HepG2 (cell line): ENCODE results near the gene DCPS. TPM values are rescaled to one million over a fixed set of nuclear protein-coding genes. Genes with fewer than 3 reads are reported as not detected.

Experiments
- AGO2 ChIP-seq: fragments of 200-400 bp; formaldehyde crosslinking; optimal IDR thresholded peaks from 2 replicates; pipeline ENCODE3; 2017; ENCODE audit warnings: mild to moderate bottlenecking, low read depth, low read length, moderate library complexity
- CERS6 ChIP-seq: sonication (generic); formaldehyde crosslinking; IDR thresholded peaks from 2 replicates; pipeline ENCODE4 v1.5.0; 2020; ENCODE audit warnings: missing genetic modification reagents
- DNMT1 ChIP-seq: sonication (generic); formaldehyde crosslinking; IDR thresholded peaks from 2 replicates; pipeline ENCODE4 v1.5.1; 2020; ENCODE audit warnings: mild to moderate bottlenecking, missing genetic modification reagents
- ELF4 ChIP-seq: sonication (generic); formaldehyde crosslinking; IDR thresholded peaks from 2 replicates; pipeline ENCODE4 v1.5.0; 2020; ENCODE audit warnings: missing genetic modification reagents, mild to moderate bottlenecking, moderate library complexity, borderline replicate concordance
- FOXA1 ChIP-seq, 2 experiments: fragments of 450-650 bp in 1 of 2; sonication (generic) in 1 of 2; formaldehyde crosslinking in 1 of 2; IDR thresholded peaks; 2 replicates each; pipeline versions ENCODE4 v1.4.0 to v1.6.1; 2016 to 2020; ENCODE audit warnings: missing genetic modification reagents in 1 of 2
- FOXO1 ChIP-seq: sonication (generic); formaldehyde crosslinking; IDR thresholded peaks from 2 replicates; pipeline ENCODE4 v1.4.0; 2020; ENCODE audit warnings: missing genetic modification reagents
- MED1 ChIP-seq: sonication (generic); formaldehyde crosslinking; IDR thresholded peaks from 2 replicates; pipeline ENCODE4 v1.4.0; 2020; ENCODE audit warnings: missing genetic modification reagents
- PRDM10 ChIP-seq: sonication (generic); formaldehyde crosslinking; IDR thresholded peaks from 2 replicates; pipeline ENCODE4 v1.4.0; 2020; ENCODE audit warnings: low read depth, missing genetic modification reagents
- PRPF4 ChIP-seq: fragments of 200-400 bp; formaldehyde crosslinking; IDR thresholded peaks from 2 replicates; pipeline ENCODE4 v1.6.1; 2016; ENCODE audit warnings: low read length, low read depth; ENCODE audit not compliant: poor library complexity, severe bottlenecking
- SMYD3 ChIP-seq: sonication (generic); formaldehyde crosslinking; IDR thresholded peaks from 2 replicates; pipeline ENCODE4 v1.8.1; 2023; ENCODE audit warnings: mild to moderate bottlenecking, missing genetic modification reagents
- SOX13 ChIP-seq, 3 experiments: fragments of 450-650 bp in 1 of 3; sonication (generic) in 1 of 3; formaldehyde crosslinking in 1 of 3; IDR thresholded peaks in 2 of 3; conservative IDR thresholded peaks in 1 of 3; 2 replicates each; pipeline versions ENCODE4 v1.5.0 to v1.6.1; 2016 to 2020; ENCODE audit warnings: antibody characterized with exemption in 1 of 3, mild to moderate bottlenecking in 1 of 3, missing compliant biosample characterization in 1 of 3, missing genetic modification reagents in 1 of 3, moderate library complexity in 1 of 3
- SOX6 ChIP-seq, 2 experiments: fragments of 450-650 bp in 1 of 2; sonication (generic) in 1 of 2; formaldehyde crosslinking in 1 of 2; IDR thresholded peaks; 2 replicates each; pipeline versions ENCODE4 v1.4.0 to v1.6.1; 2017 to 2020; ENCODE audit warnings: antibody characterized with exemption in 1 of 2, mild to moderate bottlenecking in 1 of 2, missing genetic modification reagents in 1 of 2
- U2AF1 ChIP-seq: fragments of 200-400 bp; formaldehyde crosslinking; optimal IDR thresholded peaks from 2 replicates; pipeline ENCODE3; 2017; ENCODE audit warnings: mild to moderate bottlenecking, low read depth, low read length
- ZNF232 ChIP-seq: sonication (generic); formaldehyde crosslinking; IDR thresholded peaks from 2 replicates; pipeline ENCODE4 v1.4.0; 2020; ENCODE audit warnings: missing genetic modification reagents, borderline replicate concordance
- ZNF282 ChIP-seq: fragments of 450-650 bp; IDR thresholded peaks from 2 replicates; pipeline ENCODE4 v1.6.1; 2018; ENCODE audit not compliant: partially characterized antibody
- ZNF724P ChIP-seq: sonication (generic); formaldehyde crosslinking; IDR thresholded peaks from 2 replicates; pipeline ENCODE4 v1.8.0; 2022; ENCODE audit warnings: missing genetic modification reagents, borderline replicate concordance
- polyA plus RNA-seq, 8 experiments: library from polyadenylated mRNA; depleted of rRNA in 3 of 8; stranded (reverse) in 7 of 8; unstranded in 1 of 8; fragments of >200 nt; fragmentation: Illumina TruSeq in 4 of 8; extraction: Trizol in 4 of 8; gene quantifications; 2 replicates each; pipeline versions ENCODE4 v1.2.1 to v1.2.3, GENCODE V29; 2011 to 2016; ENCODE audit warnings: low read depth in 4 of 8, missing spikeins in 1 of 8, mixed read lengths in 1 of 8; ENCODE audit not compliant: insufficient read depth in 1 of 8
- total RNA-seq, 5 experiments: library from RNA; depleted of rRNA; stranded (reverse); fragments of >200 nt; fragmentation: Illumina TruSeq; extraction: Trizol; gene quantifications; 2 replicates each; pipeline ENCODE4 v1.2.3, GENCODE V29; 2016; ENCODE audit warnings: low read depth in 1 of 5
- TF ChIP-seq, protein P1 (sequence below): IDR thresholded peaks from 2 replicates; pipeline ENCODE4 v1.6.1; 2018; ENCODE audit warnings: missing genetic modification reagents
- TF ChIP-seq, protein P2 (sequence below): sonication (generic); formaldehyde crosslinking; IDR thresholded peaks from 2 replicates; pipeline ENCODE4 v1.5.0; 2020; ENCODE audit warnings: mild to moderate bottlenecking, missing genetic modification reagents

The DCPS gene
- total and polyA plus RNA-seq, 2 of the 13 experiments (the other 11 are each of a cell fraction or from before 2014, with no cell fraction given): 21.9 to 22.5 TPM

DNA sequence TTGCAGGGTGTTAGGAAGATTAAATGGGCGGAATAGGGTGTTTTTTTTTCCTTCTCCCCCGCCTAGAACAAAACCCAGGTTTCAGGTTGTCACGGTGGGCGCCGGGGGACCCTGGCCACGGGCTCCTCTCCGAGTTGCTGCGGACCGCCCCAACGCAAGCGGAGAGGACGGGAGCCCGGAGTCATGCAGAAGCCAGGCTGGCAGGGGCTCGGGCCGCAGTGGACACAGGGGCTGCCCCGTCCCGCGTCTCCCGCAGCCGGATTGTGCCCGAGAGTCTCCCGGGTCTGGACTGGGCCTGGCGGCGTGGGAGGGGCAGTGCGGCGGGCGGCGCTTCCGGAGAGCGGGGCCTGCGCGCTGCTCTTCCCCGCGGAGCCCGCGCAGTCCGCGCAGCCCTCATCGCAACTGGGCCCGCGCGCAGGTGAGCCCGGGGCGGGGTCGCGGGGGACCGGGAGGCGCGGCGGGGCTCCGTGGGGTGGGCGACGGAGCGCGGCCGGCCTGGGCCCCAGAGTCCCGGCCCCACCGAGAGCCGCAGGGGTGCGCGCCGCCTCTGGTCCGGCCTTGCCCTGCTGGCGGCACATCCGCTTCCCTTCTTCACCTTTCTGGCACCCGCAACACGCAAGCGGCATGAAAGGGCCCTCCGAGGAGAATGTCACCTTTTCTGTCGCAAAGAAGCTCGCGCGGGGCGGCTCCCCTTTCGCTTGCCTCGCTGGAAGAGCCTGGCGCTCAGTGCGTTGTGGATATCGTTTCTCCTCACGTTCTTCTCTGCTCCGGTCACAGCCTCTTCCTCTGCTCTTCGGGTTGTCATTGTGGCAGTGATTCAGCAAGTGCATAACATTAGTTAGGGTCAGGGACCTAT, 20.9 kb upstream of the DCPS start, which contains the start of gene TIRAP (continued):
- TF ChIP-seq ZNF724P (CRISPR knock-in tag) (peak; percentile 81; the same call in 1 of the 2 replicates), SMYD3 (CRISPR knock-in tag) (0 out of 2 replicates have a peak, but pooled peaks have one; percentile 54), ZNF282 (no peak), PRPF4 (no peak), ELF4 (CRISPR knock-in tag) (no peak; the same call in 1 of the 2 replicates), SOX6 (IDR thresholded peaks at IDR 0.05) (no peak), SOX6 (CRISPR knock-in tag; IDR thresholded peaks at IDR 0.05) (no peak), FOXO1 (CRISPR knock-in tag) (0 out of 2 replicates have a peak, but pooled peaks have one; percentile 24), AGO2 (peak; percentile 46), MED1 (CRISPR knock-in tag) (peak; percentile 57), DNMT1 (CRISPR knock-in tag) (0 out of 2 replicates have a peak, but pooled peaks have one; percentile 29), U2AF1 (no peak), PRDM10 (CRISPR knock-in tag) (0 out of 2 replicates have a peak, but pooled peaks have one; percentile 26), SOX13 (IDR thresholded peaks at IDR 0.05) (0 out of 2 replicates have a peak, but pooled peaks have one; percentile 14), SOX13 (CRISPR knock-in tag; conservative IDR thresholded peaks at IDR 0.05 in 1 of 2, IDR thresholded peaks at IDR 0.05 in 1 of 2) (no peak; a peak in 1 of 4 replicates), CERS6 (CRISPR knock-in tag) (no peak), FOXA1 (IDR thresholded peaks at IDR 0.05) (no peak), FOXA1 (CRISPR knock-in tag; IDR thresholded peaks at IDR 0.05) (0 out of 2 replicates have a peak, but pooled peaks have one; percentile 13), ZNF232 (CRISPR knock-in tag) (peak; percentile 21; the same call in 1 of the 2 replicates)
- TF ChIP-seq, protein P1, sequence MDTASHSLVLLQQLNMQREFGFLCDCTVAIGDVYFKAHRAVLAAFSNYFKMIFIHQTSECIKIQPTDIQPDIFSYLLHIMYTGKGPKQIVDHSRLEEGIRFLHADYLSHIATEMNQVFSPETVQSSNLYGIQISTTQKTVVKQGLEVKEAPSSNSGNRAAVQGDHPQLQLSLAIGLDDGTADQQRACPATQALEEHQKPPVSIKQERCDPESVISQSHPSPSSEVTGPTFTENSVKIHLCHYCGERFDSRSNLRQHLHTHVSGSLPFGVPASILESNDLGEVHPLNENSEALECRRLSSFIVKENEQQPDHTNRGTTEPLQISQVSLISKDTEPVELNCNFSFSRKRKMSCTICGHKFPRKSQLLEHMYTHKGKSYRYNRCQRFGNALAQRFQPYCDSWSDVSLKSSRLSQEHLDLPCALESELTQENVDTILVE: 0 out of 2 replicates have a peak, but pooled peaks have one; percentile 34
- TF ChIP-seq, protein P2, sequence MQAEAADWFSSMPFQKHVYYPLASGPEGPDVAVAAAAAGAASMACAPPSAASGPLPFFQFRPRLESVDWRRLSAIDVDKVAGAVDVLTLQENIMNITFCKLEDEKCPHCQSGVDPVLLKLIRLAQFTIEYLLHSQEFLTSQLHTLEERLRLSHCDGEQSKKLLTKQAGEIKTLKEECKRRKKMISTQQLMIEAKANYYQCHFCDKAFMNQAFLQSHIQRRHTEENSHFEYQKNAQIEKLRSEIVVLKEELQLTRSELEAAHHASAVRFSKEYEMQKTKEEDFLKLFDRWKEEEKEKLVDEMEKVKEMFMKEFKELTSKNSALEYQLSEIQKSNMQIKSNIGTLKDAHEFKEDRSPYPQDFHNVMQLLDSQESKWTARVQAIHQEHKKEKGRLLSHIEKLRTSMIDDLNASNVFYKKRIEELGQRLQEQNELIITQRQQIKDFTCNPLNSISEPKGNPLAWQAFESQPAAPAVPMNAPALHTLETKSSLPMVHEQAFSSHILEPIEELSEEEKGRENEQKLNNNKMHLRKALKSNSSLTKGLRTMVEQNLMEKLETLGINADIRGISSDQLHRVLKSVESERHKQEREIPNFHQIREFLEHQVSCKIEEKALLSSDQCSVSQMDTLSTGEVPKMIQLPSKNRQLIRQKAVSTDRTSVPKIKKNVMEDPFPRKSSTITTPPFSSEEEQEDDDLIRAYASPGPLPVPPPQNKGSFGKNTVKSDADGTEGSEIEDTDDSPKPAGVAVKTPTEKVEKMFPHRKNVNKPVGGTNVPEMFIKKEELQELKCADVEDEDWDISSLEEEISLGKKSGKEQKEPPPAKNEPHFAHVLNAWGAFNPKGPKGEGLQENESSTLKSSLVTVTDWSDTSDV (CRISPR knock-in tag): peak; percentile 58; the same call in 1 of the 2 replicates
